HG03558 (cell line): ENCODE measurements around the gene ENPP3.
"Not testable (repeated sequence)": the region's sequence is repeated elsewhere in the genome, so short reads cannot be mapped to it uniquely, and the experiment has no call there.

ENCODE experiments used
- ATAC-seq: cut with Tn5 transposase; IDR thresholded peaks from one replicate; pipeline ENCODE4 v1.9.1; 2021; ENCODE audit warnings: moderate number of reproducible peaks; ENCODE audit not compliant: unreplicated experiment; ENCODE audit errors: extremely low read depth

ENPP3 gene

DNA sequence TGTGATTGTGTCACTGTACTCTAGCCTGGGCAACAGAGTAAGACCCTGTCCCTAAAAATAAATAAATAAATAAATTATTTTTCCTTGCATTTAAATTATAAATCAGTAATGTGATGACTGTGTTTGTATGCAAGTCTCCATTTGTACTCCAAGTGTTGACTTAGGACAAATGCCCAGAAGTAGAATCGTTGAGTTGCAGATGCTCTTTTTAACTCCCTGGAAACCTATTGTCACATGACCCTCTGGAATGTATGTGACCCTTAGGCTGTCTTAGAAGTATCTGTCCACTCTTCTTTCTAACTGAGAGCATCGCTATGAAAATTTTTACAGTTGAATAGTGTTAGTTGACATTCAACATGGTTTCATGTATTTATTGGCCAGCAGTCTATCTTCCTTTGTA, 45.3 kb downstream of the ENPP3 start:
- ATAC-seq: no peak

DNA sequence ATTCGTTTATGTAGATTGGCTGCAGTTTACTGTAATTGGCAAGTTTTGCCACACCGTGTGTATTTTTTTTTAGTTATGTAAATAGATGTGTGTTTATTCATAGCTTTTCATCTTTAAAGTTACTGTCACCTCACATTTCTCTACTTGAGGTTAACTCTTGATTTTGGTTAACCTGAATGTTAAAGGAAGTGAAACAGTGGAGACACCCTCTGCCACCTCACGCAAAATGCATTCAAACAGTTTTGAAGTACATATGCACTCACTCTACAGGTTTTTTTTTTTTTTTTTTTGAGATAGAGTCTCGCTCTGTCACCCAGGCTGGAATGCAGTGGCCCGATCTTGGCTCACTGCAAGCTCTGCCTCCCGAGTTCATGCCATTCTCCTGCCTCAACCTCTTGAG, 46.4 kb downstream of the ENPP3 start:
- peak; percentile 34 for ATAC-seq

DNA sequence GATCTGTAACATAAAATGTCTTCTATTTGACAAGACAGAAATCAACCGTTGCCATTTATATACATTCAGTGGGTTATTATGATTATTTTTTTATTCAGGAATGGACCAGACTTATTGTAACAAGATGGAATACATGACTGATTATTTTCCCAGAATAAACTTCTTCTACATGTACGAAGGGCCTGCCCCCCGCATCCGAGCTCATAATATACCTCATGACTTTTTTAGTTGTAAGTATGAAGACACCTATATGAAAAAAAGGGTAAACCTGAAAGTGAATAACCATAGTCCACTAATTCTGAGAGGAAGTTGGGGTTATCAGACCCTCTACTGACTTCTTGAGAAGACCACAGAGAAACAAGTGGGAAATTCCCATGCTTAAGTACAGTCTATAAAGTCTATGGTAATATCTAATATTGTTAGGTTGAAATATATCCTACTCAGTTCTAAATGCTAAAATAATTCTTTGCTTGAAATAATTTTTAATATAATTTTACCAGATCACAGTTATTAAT, 48.2 kb downstream of the ENPP3 start:
- peak; percentile 48 for ATAC-seq

DNA sequence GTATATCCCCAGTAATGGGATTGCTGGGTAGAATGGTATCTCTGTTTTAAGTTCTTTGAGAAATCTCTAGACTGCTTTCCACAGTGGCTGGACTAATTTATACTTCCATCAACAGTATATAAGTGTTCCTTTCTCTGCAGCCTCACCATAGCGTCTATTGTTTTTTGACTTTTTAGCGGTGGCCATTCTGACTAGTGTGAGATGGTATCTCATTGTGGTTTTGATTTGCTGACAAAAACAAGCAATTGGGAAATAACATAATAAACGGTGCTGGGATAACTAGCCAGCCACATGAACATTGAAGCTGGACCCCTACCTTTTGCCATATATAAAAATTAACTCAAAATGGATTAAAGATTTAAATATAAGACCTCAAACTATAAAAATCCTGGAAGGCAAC, 49.9 kb downstream of the ENPP3 start:
- no peak for ATAC-seq

DNA sequence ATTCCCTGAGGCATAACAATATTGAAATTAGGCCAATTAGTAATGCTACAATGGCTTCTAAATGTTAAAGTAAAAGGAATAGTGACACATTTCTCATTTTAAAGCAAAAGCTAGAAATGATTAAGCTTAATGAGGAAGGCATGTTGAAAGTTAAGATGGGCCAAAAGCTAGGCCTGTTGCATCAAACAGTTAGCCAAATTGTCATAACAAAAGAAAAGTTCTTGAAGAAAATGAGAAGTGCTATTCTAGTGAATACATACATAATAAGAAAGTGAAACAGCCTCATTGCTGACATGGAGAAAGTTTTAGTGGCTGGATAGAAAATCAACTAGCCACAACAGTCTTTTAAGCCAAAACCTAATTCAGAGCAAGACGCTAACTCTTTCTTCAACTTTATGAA, 51.2 kb downstream of the ENPP3 start:
- ATAC-seq: peak; percentile 72

DNA sequence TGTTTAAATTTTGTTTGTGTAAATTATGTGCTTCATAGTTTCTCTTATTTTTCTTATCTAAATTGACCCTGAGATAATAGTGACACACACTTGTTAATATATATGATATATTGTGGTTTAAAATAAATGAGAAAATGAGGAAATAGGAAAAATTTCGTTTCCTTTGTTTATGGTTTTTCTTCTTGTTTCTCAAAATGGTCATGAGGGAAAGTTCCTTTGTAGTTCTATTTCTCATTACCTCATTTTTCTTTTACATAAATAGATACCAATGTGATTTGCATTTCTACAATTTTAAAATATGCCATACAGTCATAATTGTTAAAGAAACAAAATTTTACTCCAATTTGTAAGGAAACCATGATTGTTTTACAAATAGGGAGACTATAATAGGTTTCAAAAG, 54.9 kb downstream of the ENPP3 start:
- no peak for ATAC-seq

DNA sequence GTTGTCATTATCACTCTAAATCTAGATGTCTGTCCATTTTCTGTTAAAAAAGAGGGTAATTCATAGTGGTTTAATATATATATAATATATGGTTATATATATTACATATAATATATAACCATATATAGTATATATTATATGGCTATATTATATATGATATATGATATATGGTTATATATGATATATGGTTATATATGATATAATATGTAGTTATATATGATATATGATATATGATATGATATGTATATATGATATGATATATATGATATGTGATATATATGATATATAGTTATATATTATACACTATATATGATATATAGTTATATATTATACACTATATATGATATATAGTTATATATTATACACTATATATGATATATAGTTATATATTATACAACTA, 55.5 kb downstream of the ENPP3 start:
- no peak for ATAC-seq

DNA sequence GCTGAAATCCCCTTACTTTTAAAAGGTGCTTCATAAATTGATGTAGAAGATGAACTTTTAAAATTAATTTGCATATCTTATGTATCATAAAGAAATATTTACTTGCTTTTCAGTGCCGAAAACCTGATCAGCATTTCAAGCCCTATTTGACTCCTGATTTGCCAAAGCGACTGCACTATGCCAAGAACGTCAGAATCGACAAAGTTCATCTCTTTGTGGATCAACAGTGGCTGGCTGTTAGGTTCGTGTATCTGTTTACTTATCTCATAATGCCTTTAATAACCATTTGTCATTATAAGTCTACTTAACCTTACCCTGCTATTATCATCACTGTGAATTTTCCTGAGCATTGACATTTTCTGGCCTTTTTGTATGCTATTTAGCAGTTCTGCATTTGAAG, 56.3 kb downstream of the ENPP3 start:
- ATAC-seq: no peak

DNA sequence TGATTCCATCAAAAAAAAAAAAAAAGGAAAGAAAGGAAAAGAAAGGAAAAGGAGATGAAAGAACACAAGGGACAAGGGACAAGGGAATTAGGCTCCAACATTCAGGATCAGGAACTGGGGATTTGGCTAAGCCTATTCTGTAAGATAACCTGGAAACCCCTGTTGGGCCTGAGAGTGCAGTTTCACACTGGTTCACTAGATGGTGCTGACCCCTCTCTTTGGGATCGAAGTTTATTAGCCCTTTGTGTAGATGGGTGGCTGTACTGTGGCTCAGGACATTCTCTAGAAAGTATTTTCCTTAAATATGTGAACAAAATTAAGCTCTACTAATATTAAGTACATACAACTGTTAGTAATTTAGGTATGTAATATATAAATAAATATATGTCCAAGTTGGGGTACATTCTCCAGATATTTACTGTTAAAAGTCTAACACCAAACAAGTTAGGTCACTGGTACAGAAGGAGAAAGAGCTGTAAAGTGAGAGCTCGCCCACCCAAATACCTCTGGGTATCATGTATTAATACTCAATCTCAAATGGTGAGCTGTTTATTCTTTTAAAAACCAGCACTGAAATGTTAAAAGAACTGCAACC, 57.8 kb downstream of the ENPP3 start:
- peak; percentile 86 for ATAC-seq

DNA sequence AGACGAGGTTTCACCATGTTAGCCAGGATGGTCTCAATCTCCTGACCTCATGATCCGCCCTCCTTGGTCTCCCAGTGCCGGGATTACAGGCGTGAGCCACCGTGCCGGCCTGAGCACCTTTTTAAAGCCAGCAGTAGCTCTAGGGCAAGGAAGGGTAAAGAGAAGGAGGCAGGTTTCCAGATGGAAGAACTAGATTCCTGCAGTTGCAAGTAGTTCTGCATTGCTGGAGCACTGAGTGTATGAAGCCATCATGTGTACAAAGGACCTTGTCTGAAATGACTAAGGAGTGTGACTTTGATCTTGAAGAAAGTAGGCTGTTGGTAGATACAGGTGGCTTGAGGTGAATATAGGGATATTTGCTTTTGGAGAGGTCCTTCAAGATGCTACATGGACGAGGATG, 59.9 kb downstream of the ENPP3 start:
- ATAC-seq: no peak

DNA sequence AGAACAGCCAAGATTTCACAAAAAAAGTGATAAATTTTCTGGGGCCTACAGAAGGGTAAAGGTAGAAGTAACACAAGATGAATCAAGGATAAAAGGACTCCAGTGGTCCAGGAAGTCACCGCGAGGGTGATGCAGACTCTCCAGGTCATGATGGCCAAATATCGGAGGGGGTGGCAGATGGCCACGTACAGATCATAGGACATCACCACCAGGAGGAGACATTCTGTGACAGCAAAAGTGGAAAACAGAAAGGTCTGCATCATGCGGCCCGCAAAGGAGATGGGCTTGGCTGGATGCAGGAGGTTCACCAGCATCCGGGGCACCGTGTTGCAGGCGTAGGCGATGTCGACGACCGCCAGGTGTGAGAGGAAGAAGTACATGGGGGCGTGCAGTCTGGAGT, 63.7 kb downstream of the ENPP3 start:
- not testable (repeated sequence) for ATAC-seq

DNA sequence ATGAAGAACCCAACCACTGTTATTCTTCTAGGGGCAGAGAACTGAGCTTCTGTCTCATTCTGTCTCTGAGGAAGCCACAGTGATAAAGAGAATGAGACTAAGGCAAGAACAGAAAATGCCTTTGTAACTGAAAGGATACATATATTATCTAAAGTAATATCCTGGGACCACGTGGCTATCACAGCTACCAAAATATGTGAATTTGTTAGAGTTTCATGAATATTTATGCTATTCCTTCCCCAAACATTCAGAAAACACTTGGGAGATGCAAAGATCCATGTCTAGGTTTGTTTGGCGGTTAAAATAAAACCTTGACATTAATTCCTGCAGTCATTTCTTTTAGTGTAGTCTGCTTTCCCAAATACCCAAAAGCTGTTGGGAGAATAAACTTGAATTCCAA, 66.8 kb downstream of the ENPP3 start:
- ATAC-seq: not testable (repeated sequence)

DNA sequence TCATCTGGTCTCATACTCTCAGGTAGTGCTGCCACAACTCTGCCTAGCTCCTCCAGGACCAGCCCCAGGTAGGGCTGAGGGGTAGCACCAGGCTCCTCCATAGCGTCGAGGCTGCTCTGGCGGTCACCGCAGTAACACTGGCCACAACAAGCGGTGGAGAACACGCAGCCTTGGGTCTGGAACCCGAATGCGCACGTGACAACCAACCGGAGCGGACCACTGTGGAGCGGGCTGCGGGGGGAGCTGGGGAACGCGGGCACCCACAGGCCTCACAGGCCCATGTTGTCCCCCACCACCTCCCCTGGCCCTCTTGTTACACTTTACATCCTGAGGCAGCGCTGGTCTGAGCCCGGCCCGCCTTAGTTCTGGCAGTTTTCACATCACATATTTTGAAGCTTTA, 73.8 kb downstream of the ENPP3 start, which contains the start of gene CTAGE9:
Gene CTAGE9, minus strand, starts transcription at position 101 of the 400 bp plus-strand sequence. Its CDS starts 0 bp downstream, at position 101.
- not testable (repeated sequence) for ATAC-seq

DNA sequence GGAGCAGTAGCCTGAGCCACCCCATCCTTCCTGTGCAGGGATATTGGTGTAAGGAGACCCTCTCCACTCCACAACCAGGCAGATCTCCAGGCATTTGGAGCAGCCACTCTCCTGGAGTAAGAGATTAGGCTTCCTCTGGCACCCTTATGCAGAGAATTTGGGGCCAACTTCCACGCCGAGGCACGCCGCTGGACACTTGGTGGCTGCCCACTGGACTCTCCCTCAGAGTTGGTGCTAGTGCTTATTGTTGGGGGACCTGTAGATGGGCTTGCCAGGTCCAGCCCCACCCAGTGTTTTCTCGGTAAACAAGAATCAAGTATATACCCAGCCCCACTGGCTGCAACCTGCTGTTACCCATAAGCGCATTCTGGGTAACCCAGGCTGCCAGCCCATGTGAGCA, 78.5 kb downstream of the ENPP3 start:
- not testable (repeated sequence) for ATAC-seq

DNA sequence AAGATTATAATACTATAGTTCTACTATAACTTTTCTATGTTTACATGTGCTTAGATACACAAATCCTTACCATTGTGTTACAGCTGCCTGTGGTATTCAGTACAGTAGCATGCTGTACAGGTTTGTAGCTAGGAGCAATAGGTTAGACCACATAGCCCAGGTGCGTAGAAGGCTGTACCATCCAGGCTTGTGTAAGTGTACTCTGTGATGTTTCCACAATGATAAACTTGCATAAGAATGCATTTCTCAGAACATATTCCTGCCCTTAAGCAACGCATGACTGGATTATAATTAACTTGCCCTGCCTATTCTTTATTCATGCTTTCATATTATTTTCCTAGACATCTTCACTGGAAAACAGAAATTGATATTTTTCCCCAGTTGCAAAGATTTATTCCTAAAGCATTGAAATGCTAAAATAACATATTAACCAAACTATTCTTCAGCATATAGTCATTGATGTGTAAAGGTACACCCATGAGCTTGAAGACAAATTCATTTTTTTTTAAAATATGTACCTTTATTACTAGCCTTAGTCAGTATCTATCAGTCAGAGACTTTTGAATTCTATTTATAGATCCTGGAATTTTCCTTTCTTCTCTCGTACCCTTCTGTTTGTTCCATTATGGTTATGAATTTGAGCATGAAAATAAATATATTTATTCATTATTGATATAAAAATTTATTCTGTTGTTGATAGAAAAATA, 80.9 kb downstream of the ENPP3 start:
- ATAC-seq: no peak

DNA sequence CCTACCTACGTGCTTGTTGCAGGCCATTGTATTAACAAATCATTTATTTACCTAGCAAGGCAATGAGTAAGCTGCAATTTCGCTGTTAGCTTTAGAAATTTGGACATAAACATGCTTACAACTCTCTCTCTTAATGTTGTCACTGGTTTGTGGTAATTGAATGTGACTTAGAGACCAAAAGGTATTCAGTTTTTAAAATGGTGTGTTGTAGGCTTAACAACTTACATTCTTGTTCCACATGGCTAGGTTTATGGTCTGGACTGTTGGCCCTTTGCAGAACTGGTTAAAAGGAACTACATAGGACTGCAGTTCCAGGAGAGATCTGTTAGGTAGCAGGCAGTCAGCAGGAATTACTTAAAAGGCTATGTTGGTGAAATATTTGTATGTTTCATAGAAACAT, 84.1 kb downstream of the ENPP3 start:
- ATAC-seq: no peak

DNA sequence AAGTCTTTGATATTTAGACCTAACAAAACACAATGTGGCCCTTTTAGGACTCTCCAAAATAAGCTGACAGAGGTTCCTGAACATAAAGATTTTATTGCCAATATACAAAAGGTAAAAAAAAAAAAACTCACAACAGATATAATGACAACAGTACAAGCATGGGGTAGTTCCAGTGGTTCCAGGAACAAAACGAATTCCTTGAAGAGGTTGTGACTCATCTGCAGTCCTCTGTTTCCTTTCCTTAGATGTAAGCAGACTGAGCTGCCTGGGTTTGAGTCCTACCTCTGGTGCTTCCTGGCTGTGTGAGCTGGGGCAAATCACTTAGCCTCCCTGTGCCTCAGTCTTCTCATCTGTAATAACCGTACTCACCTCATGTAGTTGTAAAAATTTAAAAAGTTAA, 87.0 kb downstream of the ENPP3 start:
- ATAC-seq: no peak

DNA sequence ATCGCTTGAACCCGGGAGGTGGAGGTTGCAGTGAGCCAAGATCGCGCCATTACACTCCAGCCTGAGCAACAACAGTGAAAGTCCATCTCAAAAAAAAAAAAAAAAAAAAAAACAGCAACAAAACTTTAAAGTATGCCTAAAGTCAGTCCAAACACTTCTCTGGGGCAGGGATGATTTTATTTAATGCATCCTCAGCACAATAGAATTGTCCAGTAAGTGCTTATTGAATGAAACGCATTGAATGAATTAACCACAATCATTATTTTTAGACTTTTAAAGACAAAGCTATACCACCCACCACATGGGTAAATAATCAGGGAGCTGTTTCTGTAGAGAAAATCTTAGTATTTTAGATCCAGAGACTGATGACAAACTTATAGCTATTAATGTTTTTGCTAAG, 90.4 kb downstream of the ENPP3 start:
- no peak for ATAC-seq

DNA sequence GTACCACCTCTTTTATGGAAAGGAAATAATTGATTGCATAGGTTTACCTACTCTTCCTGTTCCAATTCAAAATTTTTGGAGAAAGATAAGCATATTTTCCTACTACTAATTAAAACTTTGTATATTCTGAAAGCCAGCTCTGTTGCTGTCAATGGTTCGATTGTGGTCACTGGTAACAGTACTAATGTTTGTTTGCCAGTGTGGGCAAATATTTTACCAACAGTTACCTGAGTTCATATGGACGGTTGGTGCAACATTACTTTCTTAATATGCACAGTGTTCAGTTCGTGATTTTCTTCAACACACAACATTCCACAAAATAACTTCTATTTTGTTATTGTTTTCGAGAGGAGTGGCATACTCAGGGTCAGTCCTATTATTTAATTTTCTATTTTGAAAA, 90.8 kb downstream of the ENPP3 start:
- ATAC-seq: no peak

DNA sequence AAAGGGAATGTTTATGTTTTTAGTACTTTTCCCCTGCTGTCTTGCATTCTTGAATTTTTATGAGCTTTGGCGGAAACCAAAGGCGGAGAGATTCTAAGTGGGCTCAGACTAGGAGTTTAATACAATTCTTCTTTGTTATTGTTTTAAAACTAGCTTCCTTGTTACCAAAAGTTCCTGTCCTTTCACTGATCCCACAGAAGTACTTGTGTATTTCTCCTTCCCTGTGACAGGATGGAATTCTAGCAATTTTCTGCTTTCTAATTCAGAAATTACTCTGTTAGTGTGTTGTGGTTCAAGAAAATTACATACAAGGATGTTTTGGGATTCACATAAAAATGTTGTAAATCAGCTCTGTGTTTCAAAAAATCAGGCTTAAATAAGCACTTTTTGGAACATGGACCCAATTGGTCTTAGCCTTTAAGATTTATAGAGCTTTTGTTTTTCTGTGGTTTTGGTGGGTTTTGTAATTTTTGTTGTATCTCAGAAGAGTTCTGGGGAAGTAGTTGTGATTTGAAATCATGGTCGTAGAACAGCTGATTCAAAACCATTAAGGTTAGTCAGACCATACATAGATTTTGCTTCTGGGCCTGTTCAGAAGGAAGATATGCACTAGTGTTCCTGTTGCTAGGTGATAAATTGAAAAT, 91.3 kb downstream of the ENPP3 start:
- no peak for ATAC-seq

DNA sequence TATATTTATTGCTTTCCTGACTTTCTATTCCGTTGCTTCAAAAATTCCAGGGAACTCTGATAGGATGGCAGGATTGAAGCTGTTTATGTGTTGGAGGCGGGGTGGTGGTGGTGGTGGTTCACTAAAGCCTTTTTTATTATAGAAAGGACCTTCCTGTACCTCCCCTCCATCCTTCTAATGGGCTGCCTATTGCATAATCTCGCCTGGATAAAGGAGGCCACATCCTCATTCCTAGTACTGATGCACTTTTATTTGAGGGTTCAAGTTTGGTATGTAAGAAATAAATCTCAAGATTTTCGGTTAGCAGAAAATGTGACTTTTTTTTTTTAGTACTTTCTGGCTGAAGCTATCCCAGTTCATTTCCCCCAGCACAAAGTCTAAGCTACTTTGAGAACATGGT, 92.4 kb downstream of the ENPP3 start:
- ATAC-seq: no peak
